Smooth muscle cell (in vitro differentiated cells): Measurements from ENCODE around the gene CPT1B. TPM values are rescaled to one million over a fixed set of nuclear protein-coding genes. Genes with fewer than 3 reads are reported as not detected.

ENCODE experiments used
- DNase-seq: peaks from one replicate; lab custom pipeline; 2025; ENCODE audit not compliant: unreplicated experiment; lab: John Stamatoyannopoulos, UW
- H2AFZ ChIP-seq: fragments of 200-600 bp; sonication (generic); 2 replicates; pipeline ENCODE4 v1.6.0; 2016; ENCODE audit warnings: antibody characterized with exemption, low read depth, mild to moderate bottlenecking
- H3F3A ChIP-seq: fragments of 200-600 bp; sonication (generic); 2 replicates; pipeline ENCODE4 v1.6.0; 2017; ENCODE audit warnings: antibody characterized with exemption, low read depth
- H3K27ac ChIP-seq: fragments of 200-600 bp; sonication (generic); 2 replicates; pipeline ENCODE4 v1.5.1; 2016; ENCODE audit warnings: low read depth, mild to moderate bottlenecking
- H3K27me3 ChIP-seq: fragments of 200-600 bp; sonication (generic); 2 replicates; pipeline ENCODE4 v1.6.1; 2016; ENCODE audit warnings: low read depth, mild to moderate bottlenecking
- H3K36me3 ChIP-seq: fragments of 200-600 bp; sonication (generic); 2 replicates; pipeline ENCODE4 v1.5.1; 2016; ENCODE audit warnings: low read depth
- H3K4me1 ChIP-seq: fragments of 200-600 bp; sonication (generic); 2 replicates; pipeline ENCODE4 v1.5.1; 2016; ENCODE audit warnings: low read depth
- H3K4me2 ChIP-seq: fragments of 200-600 bp; sonication (generic); 2 replicates; pipeline ENCODE4 v1.6.0; 2016; ENCODE audit warnings: mild to moderate bottlenecking
- H3K4me3 ChIP-seq: fragments of 200-600 bp; sonication (generic); 2 replicates; pipeline ENCODE4 v1.5.1; 2016; ENCODE audit warnings: mild to moderate bottlenecking
- H3K79me2 ChIP-seq: fragments of 200-600 bp; sonication (generic); 2 replicates; pipeline ENCODE4 v1.6.0; 2016; ENCODE audit warnings: low read depth, mild to moderate bottlenecking
- H3K9ac ChIP-seq: fragments of 200-600 bp; sonication (generic); 2 replicates; pipeline ENCODE4 v1.6.0; 2016; ENCODE audit warnings: low read depth
- H3K9me3 ChIP-seq: fragments of 200-600 bp; sonication (generic); replicated peaks from 2 replicates; pipeline ENCODE4 v1.5.1; 2016; ENCODE audit warnings: low read depth
- H4K20me1 ChIP-seq: fragments of 200-600 bp; sonication (generic); 2 replicates; pipeline ENCODE4 v1.6.0; 2016; ENCODE audit warnings: low read depth
- CTCF ChIP-seq: fragments of 200-600 bp; sonication (generic); IDR thresholded peaks from 2 replicates; pipeline ENCODE4 v1.5.1; 2017; ENCODE audit warnings: borderline replicate concordance, mild to moderate bottlenecking, antibody characterized with exemption; ENCODE audit not compliant: insufficient read depth, poor library complexity, severe bottlenecking
- whole genome bisulfite sequencing: methylation state at CpG from one replicate; pipeline ENCODE4 v1.1.7; 2016; ENCODE audit warnings: low lambda C conversion rate; 5-methylcytosine and 5-hydroxymethylcytosine counted together
- polyA plus RNA-seq: library from polyadenylated mRNA; unstranded; fragments of >200 nt; fragmentation: Nextera tagmentation; extraction: Ambion mirVana; gene quantifications from 2 replicates; pipeline ENCODE4 v1.2.1, GENCODE V29; 2016
- total RNA-seq: library from RNA; depleted of rRNA; stranded (reverse); fragments of >200 nt; gene quantifications from 2 replicates; pipeline ENCODE4 v1.2.3, GENCODE V29; 2014

Gene CPT1B
- total and polyA plus RNA-seq, 2 experiments from 2014 or later = 19.3 to 20.7 TPM

- H2AFZ ChIP-seq = no peak overlapping the region
- DNase-seq = no peak
- TF ChIP-seq CTCF = no peak
Measured at GRCh38 chr22:50571264-50572175, 6.7 kb downstream of the CPT1B start.

GRCh38 chr22:50570861-50571260 lies 7.4 kb downstream of the CPT1B start:
- no peak overlapping the region for H3K4me3 ChIP-seq
- H2AFZ ChIP-seq = no peak overlapping the region
- H3K9me3 ChIP-seq = no peaks in the 10 kb centered on the region
- H3K4me2 ChIP-seq = no peak overlapping the region
- no peaks in the 10 kb centered on the region for H3K79me2 ChIP-seq
- peaks cover 3% of the 10 kb centered on the region for H3K36me3 ChIP-seq
- DNase-seq = no peak
- H3K9ac ChIP-seq = no peak overlapping the region
- no peaks in the 10 kb centered on the region for H3K27me3 ChIP-seq
- no peaks in the 10 kb centered on the region for H3K4me1 ChIP-seq
- no peak for TF ChIP-seq CTCF
- no peaks in the 10 kb centered on the region for H4K20me1 ChIP-seq
- no peak overlapping the region for H3K27ac ChIP-seq
- H3F3A ChIP-seq = no peaks in the 10 kb centered on the region
- 98% methylated on average over 12 of the region's 12 CpGs for whole genome bisulfite sequencing

More at GRCh38 chr22:50571264-50572175, 6.7 kb downstream of the CPT1B start:
- H3K4me3 ChIP-seq = no peak overlapping the region
- no peak overlapping the region for H3K27ac ChIP-seq
- peaks cover 3% of the 10 kb centered on the region for H3K36me3 ChIP-seq
- H3K4me2 ChIP-seq = no peak overlapping the region
- WGBS = 95% methylated on average over 26 of the region's 26 CpGs
- no peaks in the 10 kb centered on the region for H3K9me3 ChIP-seq
- no peak overlapping the region for H3K9ac ChIP-seq
- no peaks in the 10 kb centered on the region for H3K27me3 ChIP-seq
- no peaks in the 10 kb centered on the region for H3K79me2 ChIP-seq
- H4K20me1 ChIP-seq = no peaks in the 10 kb centered on the region
- H3F3A ChIP-seq = no peaks in the 10 kb centered on the region
- no peaks in the 10 kb centered on the region for H3K4me1 ChIP-seq

GRCh38 chr22:50569896-50570535 lies 8.2 kb downstream of the CPT1B start:
- Histone ChIP-seq H3F3A (no peaks in the 10 kb centered on the region), H3K27me3 (no peaks in the 10 kb centered on the region), H3K27ac (no peak overlapping the region), H3K9me3 (no peaks in the 10 kb centered on the region), H3K4me2 (no peak overlapping the region), H4K20me1 (no peaks in the 10 kb centered on the region), H3K9ac (no peak overlapping the region), H3K36me3 (peaks cover 3% of the 10 kb centered on the region), H2AFZ (no peak overlapping the region), H3K79me2 (no peaks in the 10 kb centered on the region), H3K4me1 (no peaks in the 10 kb centered on the region), H3K4me3 (no peak overlapping the region)
- no peak for DNase-seq
- 96% methylated on average over 12 of the region's 13 CpGs for WGBS
- no peak for TF ChIP-seq CTCF
